Mesothelial cell of epicardium (in vitro differentiated cells): ENCODE data around the gene RRP36. TPM values are rescaled to one million over a fixed set of nuclear protein-coding genes. Genes with fewer than 3 reads are reported as not detected.

Source experiments
- DNase-seq, 2 experiments: peaks; one replicate each; pipeline ENCODE4 v3.0.0; 2021; ENCODE audit warnings: low spot score in 2 of 2; ENCODE audit not compliant: unreplicated experiment in 2 of 2
- H3K27ac Mint-ChIP-seq: 2 replicates; pipeline ENCODE4 v1.8.0; 2021; ENCODE audit warnings: mixed read lengths
- H3K27me3 Mint-ChIP-seq: 2 replicates; pipeline ENCODE4 v1.8.0; 2021; ENCODE audit warnings: low read depth, mixed read lengths
- H3K36me3 Mint-ChIP-seq: 2 replicates; pipeline ENCODE4 v1.8.0; 2021; ENCODE audit warnings: mixed read lengths
- H3K4me1 Mint-ChIP-seq: 2 replicates; pipeline ENCODE4 v1.8.0; 2021; ENCODE audit warnings: mixed read lengths
- H3K4me3 Mint-ChIP-seq: 2 replicates; pipeline ENCODE4 v1.8.0; 2021; ENCODE audit warnings: mild to moderate bottlenecking, moderate library complexity, mixed read lengths
- H3K9me3 Mint-ChIP-seq: 2 replicates; pipeline ENCODE4 v1.8.0; 2021; ENCODE audit warnings: mixed read lengths
- CTCF ChIP-seq: fragments of 200-600 bp; sonication (generic); IDR thresholded peaks from one replicate; pipeline ENCODE4 v1.5.0; 2021; ENCODE audit warnings: antibody characterized with exemption; ENCODE audit not compliant: unreplicated experiment
- total RNA-seq: library from RNA; stranded (reverse); gene quantifications from 3 replicates; pipeline ENCODE4 v1.2.1, GENCODE V29; 2021

RRP36 gene
- total RNA-seq, 1 donor from 2014 or later: 44.2 TPM

GRCh38 chr6:43058531-43058930 lies 37.1 kb downstream of the RRP36 start:
- TF ChIP-seq CTCF: no peak
- Mint-ChIP-seq H3K36me3 (peaks cover 21% of the 10 kb centered on the region), H3K9me3 (no peaks in the 10 kb centered on the region), H3K4me1 (peaks cover 31% of the 10 kb centered on the region), H3K27ac (peak overlapping the region; percentile 98), H3K27me3 (no peaks in the 10 kb centered on the region), H3K4me3 (peak overlapping the region; percentile 98)
- no peak for DNase-seq

- peak within 1 kb of the TSS; percentile 98 for H3K4me3 Mint-ChIP-seq
- DNase-seq: peak; percentile 94 to 96
- H3K36me3 Mint-ChIP-seq: peaks cover 25% of the 10 kb centered on the region
- no peak for TF ChIP-seq CTCF
- no peaks in the 10 kb centered on the region for H3K9me3 Mint-ChIP-seq
- peaks cover 28% of the 10 kb centered on the region for H3K4me1 Mint-ChIP-seq
- peak within 1 kb of the TSS; percentile 98 for H3K27ac Mint-ChIP-seq
- no peaks in the 10 kb centered on the region for H3K27me3 Mint-ChIP-seq
These were observed 38.0 kb downstream of the RRP36 start, which contains the start of the genes KLC4 and MRPL2 for GRCh38 chr6:43059168-43060033. KLC4 (plus strand) TSS chr6:43059631; CDS start chr6:43061336, 1,705 bp downstream. MRPL2 (minus strand) TSS chr6:43059434; CDS start chr6:43059381, 53 bp downstream.

- H3K4me3 Mint-ChIP-seq: peak overlapping the region; percentile 98
- no peak for TF ChIP-seq CTCF
- H3K27me3 Mint-ChIP-seq: no peaks in the 10 kb centered on the region
- peak overlapping the region; percentile 98 for H3K27ac Mint-ChIP-seq
- H3K4me1 Mint-ChIP-seq: peaks cover 28% of the 10 kb centered on the region
- DNase-seq: no peak
- no peaks in the 10 kb centered on the region for H3K9me3 Mint-ChIP-seq
- peaks cover 29% of the 10 kb centered on the region for H3K36me3 Mint-ChIP-seq
These were observed 38.8 kb downstream of the RRP36 start for GRCh38 chr6:43060034-43060754.

- Mint-ChIP-seq H3K4me3 (peak overlapping the region; percentile 98), H3K27me3 (no peaks in the 10 kb centered on the region), H3K36me3 (peaks cover 26% of the 10 kb centered on the region), H3K4me1 (peaks cover 28% of the 10 kb centered on the region), H3K9me3 (no peaks in the 10 kb centered on the region), H3K27ac (peak overlapping the region; percentile 98)
- DNase-seq: no peak
- no peak for TF ChIP-seq CTCF
These were observed 39.6 kb downstream of the RRP36 start for GRCh38 chr6:43060755-43061633.

- Mint-ChIP-seq H3K9me3 (no peaks in the 10 kb centered on the region), H3K27me3 (no peaks in the 10 kb centered on the region), H3K4me1 (peaks cover 28% of the 10 kb centered on the region), H3K4me3 (peak overlapping the region; percentile 98), H3K27ac (peak overlapping the region; percentile 24), H3K36me3 (peaks cover 29% of the 10 kb centered on the region)
- TF ChIP-seq CTCF: no peak
- no peak for DNase-seq
These were observed 40.4 kb downstream of the RRP36 start for GRCh38 chr6:43061861-43062260.
